GM19193 (cell line): Measurements from ENCODE around the gene SNX24.

Experiments used
- POLR2A ChIP-seq: IDR thresholded peaks from 4 replicates; pipeline ENCODE4 v1.6.1; 2011; ENCODE audit not compliant: insufficient read depth, insufficient read length; ENCODE audit errors: extremely low read depth

The SNX24 gene, protein sequence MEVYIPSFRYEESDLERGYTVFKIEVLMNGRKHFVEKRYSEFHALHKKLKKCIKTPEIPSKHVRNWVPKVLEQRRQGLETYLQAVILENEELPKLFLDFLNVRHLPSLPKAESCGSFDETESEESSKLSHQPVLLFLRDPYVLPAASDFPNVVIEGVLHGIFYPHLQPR

DNA sequence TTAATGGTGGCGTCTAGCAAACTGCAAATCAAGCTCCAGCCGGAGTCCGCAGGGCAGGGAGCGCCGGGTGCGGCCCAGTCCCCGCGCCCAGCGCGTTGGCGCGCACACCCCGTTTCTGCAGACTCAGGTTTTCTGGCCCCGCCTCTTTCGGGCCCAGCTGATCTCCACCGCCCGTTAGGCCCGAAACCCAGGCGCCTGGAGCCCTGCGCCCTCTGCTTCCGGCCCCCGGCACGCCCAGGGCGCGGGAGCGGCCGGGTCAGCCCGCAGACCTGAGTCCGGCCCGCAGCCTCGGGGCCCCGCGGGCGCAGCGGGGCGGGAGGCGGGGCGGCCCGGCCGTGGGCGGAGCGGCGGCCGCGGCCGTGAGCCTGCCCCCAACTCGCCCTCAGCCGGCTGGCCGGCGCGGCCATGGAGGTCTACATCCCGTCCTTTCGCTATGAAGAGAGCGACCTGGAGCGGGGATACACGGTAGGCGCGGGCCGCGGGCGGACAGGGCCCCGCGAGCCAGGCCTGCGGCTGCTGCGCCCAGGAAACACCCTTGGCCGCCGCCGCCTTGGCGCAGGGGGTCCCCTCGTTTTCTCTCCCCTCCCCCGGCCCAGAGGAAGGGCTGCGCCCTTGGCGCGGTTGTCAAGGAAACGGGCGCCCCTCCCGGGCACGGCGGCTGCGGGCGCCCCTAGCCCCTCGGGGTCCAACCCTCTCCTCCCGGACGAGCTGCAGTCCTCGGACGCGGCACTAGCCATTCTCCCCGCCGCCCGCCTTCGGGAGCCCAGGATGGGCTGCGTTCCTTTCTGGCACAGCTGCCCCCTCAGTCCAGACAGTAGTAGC lies at the start of gene SNX24:
SNX24 (plus strand) TSS at position 385 of the 822 bp plus-strand sequence; CDS start at position 406, 21 bp downstream.
- TF ChIP-seq POLR2A, result peak; percentile 42

- no peak for TF ChIP-seq POLR2A
Observed at GRCh38 chr5:122805481-122805880, 39.9 kb upstream of the SNX24 start.

- TF ChIP-seq POLR2A, result no peak
Observed at GRCh38 chr5:122810405-122810804, 35.0 kb upstream of the SNX24 start.

DNA sequence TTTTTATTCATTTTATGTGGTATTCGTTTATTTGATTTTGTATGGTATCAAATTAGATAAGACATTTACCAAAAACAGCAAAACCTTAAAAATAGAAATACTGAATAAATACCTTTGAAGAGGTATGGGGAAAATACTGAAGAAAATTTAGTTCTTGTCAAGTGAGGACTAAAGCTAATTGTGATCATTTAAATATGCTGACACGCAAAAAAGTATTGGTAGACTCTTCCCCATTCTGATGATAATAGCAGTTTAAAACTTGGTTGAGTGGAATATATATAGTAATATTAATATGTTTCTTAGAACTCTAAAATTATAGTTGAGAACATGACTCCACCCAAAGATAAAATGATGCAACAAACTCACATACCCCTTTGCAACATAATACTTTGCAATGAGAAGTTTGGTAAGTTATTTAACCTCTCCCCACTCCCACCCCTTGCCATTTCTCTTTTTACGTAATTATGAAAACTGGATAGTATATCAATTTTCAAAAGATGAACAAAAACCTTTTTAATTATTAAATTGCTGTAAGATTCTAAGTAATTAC lies 30.1 kb upstream of the SNX24 start:
- TF ChIP-seq POLR2A, result no peak

- no peak for TF ChIP-seq POLR2A
Observed at GRCh38 chr5:122816756-122817155, 28.7 kb upstream of the SNX24 start.

DNA sequence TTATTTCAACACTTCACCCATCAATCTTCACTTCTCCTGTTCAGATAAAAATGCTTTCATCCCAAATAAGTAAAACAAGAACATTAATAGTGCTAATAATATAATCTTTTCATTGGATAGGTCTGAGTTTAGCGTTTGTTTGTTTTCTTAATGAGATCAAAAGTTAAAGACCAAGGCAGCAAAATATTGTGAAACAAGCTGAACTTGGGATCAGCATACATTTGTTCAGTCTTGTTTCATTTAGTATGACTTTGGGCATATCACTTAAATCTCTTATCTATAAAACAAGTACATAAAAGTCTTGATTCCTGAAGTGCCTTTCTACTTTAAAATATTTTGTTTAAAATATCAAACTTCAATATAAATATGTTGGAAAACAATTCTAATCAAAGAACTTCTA lies 13.4 kb upstream of the SNX24 start:
- no peak for TF ChIP-seq POLR2A

DNA sequence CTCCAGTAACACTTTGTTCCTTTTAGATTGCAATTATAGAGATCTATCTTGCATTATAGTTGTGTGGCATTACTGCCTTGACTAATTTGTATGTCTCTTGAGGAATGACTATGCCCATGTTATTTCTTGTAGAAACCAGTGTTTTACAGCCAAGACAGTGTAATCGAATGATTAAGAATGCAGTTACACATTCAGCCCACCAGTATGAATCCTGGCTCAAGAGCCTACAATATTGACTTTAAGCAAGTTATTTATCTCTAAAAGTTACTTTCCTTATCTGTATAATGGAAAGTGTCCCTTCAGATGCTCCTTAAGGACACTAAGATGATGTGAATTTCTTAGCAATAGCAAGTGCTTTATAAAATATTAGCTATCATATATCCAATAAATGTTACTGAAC lies 9.7 kb upstream of the SNX24 start:
- no peak for TF ChIP-seq POLR2A

DNA sequence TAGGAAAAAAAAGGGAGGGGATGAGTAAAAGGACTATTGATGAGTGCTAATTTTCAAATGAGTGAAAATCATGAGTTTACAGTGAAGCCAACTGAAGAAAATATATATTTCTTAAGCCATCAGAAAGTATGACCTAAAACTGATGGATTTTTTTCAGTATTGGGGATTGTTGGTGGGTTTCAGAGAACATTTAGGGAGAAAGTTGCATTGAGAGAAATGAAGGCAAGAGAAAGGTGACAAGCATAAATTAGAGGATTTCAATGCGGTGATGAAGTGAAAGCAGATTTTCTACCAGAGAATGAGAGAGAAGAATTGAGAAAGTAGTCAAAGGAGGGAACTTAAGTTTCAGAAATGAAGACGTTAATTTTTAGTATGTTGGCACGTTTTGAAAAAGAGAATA lies 8.5 kb upstream of the SNX24 start:
- no peak for TF ChIP-seq POLR2A

GRCh38 chr5:122839731-122840130 lies 5.7 kb upstream of the SNX24 start:
- no peak for TF ChIP-seq POLR2A

DNA sequence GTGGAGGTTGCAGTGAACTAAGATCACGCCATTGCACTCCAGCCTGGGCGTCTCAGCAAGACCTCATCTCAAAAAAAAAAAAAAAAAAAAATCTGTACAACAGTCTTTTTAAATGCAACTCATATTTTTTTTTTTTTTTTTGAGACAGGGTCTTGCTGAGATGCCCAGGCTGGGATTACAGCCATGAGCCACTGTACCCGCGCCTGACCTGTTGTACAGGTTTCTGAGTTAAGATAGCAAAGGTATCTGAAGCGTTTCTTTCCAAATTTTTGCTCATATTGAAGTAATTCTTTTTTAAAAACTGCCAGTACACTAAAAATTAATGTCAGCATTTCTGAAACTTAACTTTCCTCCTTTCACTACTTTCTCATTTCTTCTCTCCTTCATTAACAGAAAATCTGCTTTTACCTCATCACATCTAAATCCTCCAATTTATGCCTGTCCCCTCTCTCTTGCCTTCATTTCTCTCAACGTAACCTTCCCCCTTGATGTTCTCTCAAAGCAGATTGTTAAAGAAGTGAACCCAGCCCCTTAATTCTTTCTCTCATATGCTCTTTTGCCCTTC lies 3.3 kb upstream of the SNX24 start:
- TF ChIP-seq POLR2A, result no peak

DNA sequence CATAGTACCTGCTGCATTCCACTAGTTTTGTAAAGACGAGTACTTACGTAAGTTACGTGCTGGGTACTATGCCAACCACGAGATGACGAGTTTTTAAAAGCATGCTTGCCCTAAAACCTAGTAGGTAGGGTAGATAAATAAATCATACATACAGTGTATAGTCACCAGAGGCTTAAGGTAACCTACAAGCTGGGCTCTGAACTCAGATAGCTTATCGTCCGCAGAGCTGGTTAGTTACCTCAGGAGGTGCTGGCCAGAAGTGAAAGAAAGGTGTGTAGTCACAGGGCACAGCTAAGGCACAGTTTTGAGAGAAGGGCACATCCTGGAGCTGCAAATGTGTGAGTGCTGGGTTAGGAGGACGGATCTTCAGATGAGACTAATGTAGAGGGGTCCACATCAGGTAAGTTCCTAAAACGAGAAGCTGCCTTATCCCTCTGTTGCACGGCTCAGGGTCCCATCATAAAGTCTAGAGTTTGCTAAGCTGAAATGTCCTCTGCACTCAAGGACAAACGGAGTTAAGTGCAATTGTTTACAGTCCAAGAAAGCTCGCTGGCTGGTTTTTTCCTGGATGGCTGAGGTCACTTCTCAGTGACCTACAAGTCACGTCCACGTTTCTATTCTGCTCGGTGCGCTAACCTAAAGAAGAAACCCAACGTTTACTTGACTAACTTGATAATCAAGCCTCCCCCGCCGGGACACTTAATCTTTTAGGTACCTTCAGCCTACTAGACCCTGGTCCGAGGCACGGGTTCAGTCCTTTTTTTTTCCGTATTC lies 1.1 kb upstream of the SNX24 start:
- no peak for TF ChIP-seq POLR2A

DNA sequence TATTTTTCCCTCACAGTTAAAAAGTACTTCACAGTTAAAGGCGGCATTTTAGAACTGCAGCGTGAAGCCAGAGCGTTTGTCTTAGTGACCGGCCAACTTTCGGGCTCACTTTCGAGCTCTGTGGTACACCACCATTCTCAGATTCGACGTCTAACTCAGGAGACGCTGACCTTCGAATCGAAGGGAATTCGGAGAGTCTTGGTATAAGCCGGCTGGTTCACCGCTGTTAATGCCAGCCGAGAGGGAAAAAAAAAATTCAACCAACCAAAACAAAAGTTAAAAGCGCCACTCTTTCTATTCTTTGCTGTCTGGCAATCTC lies 544 bp upstream of the SNX24 start:
- TF ChIP-seq POLR2A, result no peak

GRCh38 chr5:122846051-122846550 lies 688 bp downstream of the SNX24 start:
- TF ChIP-seq POLR2A, result no peak

- TF ChIP-seq POLR2A, result no peak
Observed at GRCh38 chr5:122847687-122848081, 2.3 kb downstream of the SNX24 start.

- TF ChIP-seq POLR2A, result no peak
Observed at GRCh38 chr5:122849771-122850170, 4.4 kb downstream of the SNX24 start.

DNA sequence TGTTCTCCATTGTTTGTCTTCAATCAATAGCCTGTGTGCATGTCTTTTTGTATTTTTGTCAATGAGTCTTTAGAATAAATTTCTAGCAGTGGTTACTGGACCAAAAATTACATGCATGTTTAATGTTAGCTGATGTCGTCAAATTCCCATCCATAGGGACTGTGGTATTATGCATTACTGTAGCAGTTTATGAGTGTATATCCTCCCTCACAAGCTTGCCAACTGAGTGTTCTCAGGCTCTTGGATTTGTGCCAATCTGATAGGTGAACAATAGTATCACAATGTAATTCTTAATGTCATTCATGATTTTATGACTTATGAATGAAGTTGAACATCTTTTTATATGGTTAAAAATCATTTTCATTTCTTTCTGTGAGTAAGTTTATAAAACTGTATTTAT lies 13.0 kb downstream of the SNX24 start:
- no peak for TF ChIP-seq POLR2A

- no peak for TF ChIP-seq POLR2A
Observed at GRCh38 chr5:122863240-122863639, 17.8 kb downstream of the SNX24 start.
